ENCODE measurements around the gene AAK1. TPM values are rescaled to one million over a fixed set of nuclear protein-coding genes. Genes with fewer than 3 reads are reported as not detected.

AAK1 gene
- total and polyA plus RNA-seq, 2 experiments from 2014 or later, result 39.0 to 52.4 TPM

GRCh38 chr2:69668598-69668997 is 25.1 kb upstream of the AAK1 start (continued):
- TF ChIP-seq, protein P1, sequence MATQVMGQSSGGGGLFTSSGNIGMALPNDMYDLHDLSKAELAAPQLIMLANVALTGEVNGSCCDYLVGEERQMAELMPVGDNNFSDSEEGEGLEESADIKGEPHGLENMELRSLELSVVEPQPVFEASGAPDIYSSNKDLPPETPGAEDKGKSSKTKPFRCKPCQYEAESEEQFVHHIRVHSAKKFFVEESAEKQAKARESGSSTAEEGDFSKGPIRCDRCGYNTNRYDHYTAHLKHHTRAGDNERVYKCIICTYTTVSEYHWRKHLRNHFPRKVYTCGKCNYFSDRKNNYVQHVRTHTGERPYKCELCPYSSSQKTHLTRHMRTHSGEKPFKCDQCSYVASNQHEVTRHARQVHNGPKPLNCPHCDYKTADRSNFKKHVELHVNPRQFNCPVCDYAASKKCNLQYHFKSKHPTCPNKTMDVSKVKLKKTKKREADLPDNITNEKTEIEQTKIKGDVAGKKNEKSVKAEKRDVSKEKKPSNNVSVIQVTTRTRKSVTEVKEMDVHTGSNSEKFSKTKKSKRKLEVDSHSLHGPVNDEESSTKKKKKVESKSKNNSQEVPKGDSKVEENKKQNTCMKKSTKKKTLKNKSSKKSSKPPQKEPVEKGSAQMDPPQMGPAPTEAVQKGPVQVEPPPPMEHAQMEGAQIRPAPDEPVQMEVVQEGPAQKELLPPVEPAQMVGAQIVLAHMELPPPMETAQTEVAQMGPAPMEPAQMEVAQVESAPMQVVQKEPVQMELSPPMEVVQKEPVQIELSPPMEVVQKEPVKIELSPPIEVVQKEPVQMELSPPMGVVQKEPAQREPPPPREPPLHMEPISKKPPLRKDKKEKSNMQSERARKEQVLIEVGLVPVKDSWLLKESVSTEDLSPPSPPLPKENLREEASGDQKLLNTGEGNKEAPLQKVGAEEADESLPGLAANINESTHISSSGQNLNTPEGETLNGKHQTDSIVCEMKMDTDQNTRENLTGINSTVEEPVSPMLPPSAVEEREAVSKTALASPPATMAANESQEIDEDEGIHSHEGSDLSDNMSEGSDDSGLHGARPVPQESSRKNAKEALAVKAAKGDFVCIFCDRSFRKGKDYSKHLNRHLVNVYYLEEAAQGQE (IDR thresholded peaks at IDR 0.05; ENCODE audit: unreplicated experiment), result no peak
- TF ChIP-seq ZNF114 (CRISPR knock-in tag; IDR thresholded peaks at IDR 0.05) (no peak), STAT1 (IDR thresholded peaks at IDR 0.05; ENCODE audit: unreplicated experiment) (no peak)

DNA sequence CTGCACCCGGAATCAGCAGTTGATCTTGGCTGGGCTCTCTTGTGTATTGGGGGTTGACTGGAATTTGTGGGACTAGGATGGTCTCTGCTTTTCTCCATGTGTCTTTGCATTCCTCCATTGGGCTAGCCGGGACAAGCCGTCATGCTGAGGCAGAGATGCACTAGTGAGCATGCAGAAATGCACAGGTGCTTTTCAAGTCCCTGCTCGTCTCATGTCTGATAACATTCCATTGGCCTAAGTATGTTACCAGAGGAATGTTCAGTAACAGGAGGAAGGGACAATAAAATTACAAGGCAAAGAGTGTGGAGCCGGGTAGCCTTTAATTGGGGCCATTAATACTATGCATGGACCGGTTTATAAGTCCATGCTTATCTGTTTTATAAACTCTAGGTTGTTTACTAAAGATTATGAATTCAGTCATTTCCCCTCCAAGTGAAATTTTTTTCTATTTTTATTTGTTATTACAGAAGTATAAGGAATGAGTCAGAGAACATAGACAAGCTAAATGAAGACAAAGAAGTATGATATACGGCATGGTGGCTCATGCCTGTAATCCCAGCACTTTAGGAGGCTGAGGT is 24.4 kb upstream of the AAK1 start:
- no peak overlapping the region for H3K27ac Mint-ChIP-seq
- Histone ChIP-seq H3K36me3 (ENCODE audit: insufficient read depth) (no peaks in the 10 kb centered on the region), H3K4me1 (ENCODE audit: insufficient read depth) (no peaks in the 10 kb centered on the region), H3K79me2 (replicated peaks; ENCODE audit: insufficient read depth) (no peaks in the 10 kb centered on the region), H3K4me2 (no peak overlapping the region), H3K27ac (ENCODE audit: low read depth) (no peak overlapping the region), H4K20me1 (replicated peaks; ENCODE audit: insufficient read depth) (no peaks in the 10 kb centered on the region), H3K4me3 (no peak overlapping the region), H3K9me2 (ENCODE audit: insufficient read depth) (no peaks in the 10 kb centered on the region), H3K27me3 (ENCODE audit: insufficient read depth) (no peaks in the 10 kb centered on the region), H2AFZ (no peak overlapping the region), H3F3A (replicated peaks; ENCODE audit: low read depth) (no peaks in the 10 kb centered on the region)
- no peaks in the 10 kb centered on the region for H3K27me3 Mint-ChIP-seq (ENCODE audit: insufficient read depth, low read depth, poor library complexity)
- no peak for TF ChIP-seq CREB1 (CRISPR knock-in tag; IDR thresholded peaks at IDR 0.05; ENCODE audit: low read depth)
- TF ChIP-seq STAT1 (IDR thresholded peaks at IDR 0.05; ENCODE audit: unreplicated experiment), result no peak
- TF ChIP-seq, protein P1 (IDR thresholded peaks at IDR 0.05; ENCODE audit: unreplicated experiment), result no peak
- TF ChIP-seq EZH2 (IDR thresholded peaks at IDR 0.05; ENCODE audit: low read depth, unreplicated experiment), result no peak
- TF ChIP-seq, protein P2, sequence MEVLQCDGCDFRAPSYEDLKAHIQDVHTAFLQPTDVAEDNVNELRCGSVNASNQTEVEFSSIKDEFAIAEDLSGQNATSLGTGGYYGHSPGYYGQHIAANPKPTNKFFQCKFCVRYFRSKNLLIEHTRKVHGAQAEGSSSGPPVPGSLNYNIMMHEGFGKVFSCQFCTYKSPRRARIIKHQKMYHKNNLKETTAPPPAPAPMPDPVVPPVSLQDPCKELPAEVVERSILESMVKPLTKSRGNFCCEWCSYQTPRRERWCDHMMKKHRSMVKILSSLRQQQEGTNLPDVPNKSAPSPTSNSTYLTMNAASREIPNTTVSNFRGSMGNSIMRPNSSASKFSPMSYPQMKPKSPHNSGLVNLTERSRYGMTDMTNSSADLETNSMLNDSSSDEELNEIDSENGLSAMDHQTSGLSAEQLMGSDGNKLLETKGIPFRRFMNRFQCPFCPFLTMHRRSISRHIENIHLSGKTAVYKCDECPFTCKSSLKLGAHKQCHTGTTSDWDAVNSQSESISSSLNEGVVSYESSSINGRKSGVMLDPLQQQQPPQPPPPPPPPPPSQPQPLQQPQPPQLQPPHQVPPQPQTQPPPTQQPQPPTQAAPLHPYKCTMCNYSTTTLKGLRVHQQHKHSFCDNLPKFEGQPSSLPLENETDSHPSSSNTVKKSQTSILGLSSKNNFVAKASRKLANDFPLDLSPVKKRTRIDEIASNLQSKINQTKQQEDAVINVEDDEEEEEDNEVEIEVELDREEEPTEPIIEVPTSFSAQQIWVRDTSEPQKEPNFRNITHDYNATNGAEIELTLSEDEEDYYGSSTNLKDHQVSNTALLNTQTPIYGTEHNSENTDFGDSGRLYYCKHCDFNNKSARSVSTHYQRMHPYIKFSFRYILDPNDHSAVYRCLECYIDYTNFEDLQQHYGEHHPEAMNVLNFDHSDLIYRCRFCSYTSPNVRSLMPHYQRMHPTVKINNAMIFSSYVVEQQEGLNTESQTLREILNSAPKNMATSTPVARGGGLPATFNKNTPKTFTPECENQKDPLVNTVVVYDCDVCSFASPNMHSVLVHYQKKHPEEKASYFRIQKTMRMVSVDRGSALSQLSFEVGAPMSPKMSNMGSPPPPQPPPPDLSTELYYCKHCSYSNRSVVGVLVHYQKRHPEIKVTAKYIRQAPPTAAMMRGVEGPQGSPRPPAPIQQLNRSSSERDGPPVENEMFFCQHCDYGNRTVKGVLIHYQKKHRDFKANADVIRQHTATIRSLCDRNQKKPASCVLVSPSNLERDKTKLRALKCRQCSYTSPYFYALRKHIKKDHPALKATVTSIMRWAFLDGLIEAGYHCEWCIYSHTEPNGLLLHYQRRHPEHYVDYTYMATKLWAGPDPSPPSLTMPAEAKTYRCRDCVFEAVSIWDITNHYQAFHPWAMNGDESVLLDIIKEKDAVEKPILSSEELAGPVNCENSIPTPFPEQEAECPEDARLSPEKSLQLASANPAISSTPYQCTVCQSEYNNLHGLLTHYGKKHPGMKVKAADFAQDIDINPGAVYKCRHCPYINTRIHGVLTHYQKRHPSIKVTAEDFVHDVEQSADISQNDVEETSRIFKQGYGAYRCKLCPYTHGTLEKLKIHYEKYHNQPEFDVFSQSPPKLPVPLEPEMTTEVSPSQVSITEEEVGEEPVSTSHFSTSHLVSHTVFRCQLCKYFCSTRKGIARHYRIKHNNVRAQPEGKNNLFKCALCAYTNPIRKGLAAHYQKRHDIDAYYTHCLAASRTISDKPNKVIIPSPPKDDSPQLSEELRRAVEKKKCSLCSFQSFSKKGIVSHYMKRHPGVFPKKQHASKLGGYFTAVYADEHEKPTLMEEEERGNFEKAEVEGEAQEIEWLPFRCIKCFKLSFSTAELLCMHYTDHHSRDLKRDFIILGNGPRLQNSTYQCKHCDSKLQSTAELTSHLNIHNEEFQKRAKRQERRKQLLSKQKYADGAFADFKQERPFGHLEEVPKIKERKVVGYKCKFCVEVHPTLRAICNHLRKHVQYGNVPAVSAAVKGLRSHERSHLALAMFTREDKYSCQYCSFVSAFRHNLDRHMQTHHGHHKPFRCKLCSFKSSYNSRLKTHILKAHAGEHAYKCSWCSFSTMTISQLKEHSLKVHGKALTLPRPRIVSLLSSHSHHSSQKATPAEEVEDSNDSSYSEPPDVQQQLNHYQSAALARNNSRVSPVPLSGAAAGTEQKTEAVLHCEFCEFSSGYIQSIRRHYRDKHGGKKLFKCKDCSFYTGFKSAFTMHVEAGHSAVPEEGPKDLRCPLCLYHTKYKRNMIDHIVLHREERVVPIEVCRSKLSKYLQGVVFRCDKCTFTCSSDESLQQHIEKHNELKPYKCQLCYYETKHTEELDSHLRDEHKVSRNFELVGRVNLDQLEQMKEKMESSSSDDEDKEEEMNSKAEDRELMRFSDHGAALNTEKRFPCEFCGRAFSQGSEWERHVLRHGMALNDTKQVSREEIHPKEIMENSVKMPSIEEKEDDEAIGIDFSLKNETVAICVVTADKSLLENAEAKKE (CRISPR knock-in tag; IDR thresholded peaks at IDR 0.05), result no peak
- TF ChIP-seq POLR2AphosphoS5 (IDR thresholded peaks at IDR 0.05; ENCODE audit: low read depth), result no peak
- no peak for TF ChIP-seq ZNF331 (CRISPR knock-in tag; IDR thresholded peaks at IDR 0.05; ENCODE audit: low read depth)
- ATAC-seq, result no peak
- H3K4me3 Mint-ChIP-seq, result no peak overlapping the region
- H3K4me1 Mint-ChIP-seq, result no peaks in the 10 kb centered on the region
- no peaks in the 10 kb centered on the region for H3K36me3 Mint-ChIP-seq (ENCODE audit: low read depth)
- H3K9me3 Mint-ChIP-seq, result peaks cover 16% of the 10 kb centered on the region; the same call in 2 of the 3 replicates
- DNase-seq (ENCODE audit: low spot score), result peak; percentile 39

All from GM23338 (cell line).